NCI-H187 treated with DMSO at 0.1 percent for 48 hours (cell line): Measurements from ENCODE around the gene OTUB1.
A peak's percentile ranks its signal among the peaks of the same experiment; 100 is the strongest.

Source experiments
- DNase-seq: peaks from one replicate; lab custom pipeline; 2025; lab: John Stamatoyannopoulos, UW

OTUB1 gene

GRCh38 chr11:64025205-64025604 lies 39.0 kb downstream of the OTUB1 start:
- no peak for DNase-seq

- DNase-seq, result no peak
Observed at GRCh38 chr11:64026575-64027205, 40.5 kb downstream of the OTUB1 start.

GRCh38 chr11:64027651-64028397 lies 41.6 kb downstream of the OTUB1 start:
- DNase-seq, result no peak

- DNase-seq, result peak; percentile 4
Observed at GRCh38 chr11:64028398-64029115, 42.3 kb downstream of the OTUB1 start.

- no peak for DNase-seq
Observed at GRCh38 chr11:64029773-64030172, 43.5 kb downstream of the OTUB1 start.

- no peak for DNase-seq
Observed at GRCh38 chr11:64031001-64031400, 44.8 kb downstream of the OTUB1 start.

GRCh38 chr11:64032050-64032449 lies 45.8 kb downstream of the OTUB1 start:
- no peak for DNase-seq

GRCh38 chr11:64034411-64034811 lies 48.2 kb downstream of the OTUB1 start:
- no peak for DNase-seq

- no peak for DNase-seq
Observed at GRCh38 chr11:64035081-64035524, 48.9 kb downstream of the OTUB1 start.

GRCh38 chr11:64035576-64035975 lies 49.3 kb downstream of the OTUB1 start, which contains the start of gene FLRT1:
FLRT1 (plus strand) TSS chr11:64035931; CDS start chr11:64116268, 80,337 bp downstream.
- no peak for DNase-seq

- DNase-seq, result no peak
Observed at GRCh38 chr11:64036087-64037026, 50.1 kb downstream of the OTUB1 start.

GRCh38 chr11:64037027-64037634 lies 50.9 kb downstream of the OTUB1 start:
- DNase-seq, result no peak

- no peak for DNase-seq
Observed at GRCh38 chr11:64038500-64038899, 52.3 kb downstream of the OTUB1 start.

- no peak for DNase-seq
Observed at GRCh38 chr11:64039012-64039665, 52.9 kb downstream of the OTUB1 start.

GRCh38 chr11:64040684-64041322 lies 54.6 kb downstream of the OTUB1 start:
- no peak for DNase-seq

- no peak for DNase-seq
Observed at GRCh38 chr11:64041846-64042245, 55.6 kb downstream of the OTUB1 start.

GRCh38 chr11:64042301-64042700 lies 56.1 kb downstream of the OTUB1 start:
- no peak for DNase-seq

GRCh38 chr11:64043545-64043944 lies 57.3 kb downstream of the OTUB1 start:
- DNase-seq, result no peak

- DNase-seq, result no peak
Observed at GRCh38 chr11:64044730-64045393, 58.6 kb downstream of the OTUB1 start.

GRCh38 chr11:64045700-64046099 lies 59.5 kb downstream of the OTUB1 start:
- no peak for DNase-seq
